ACHN (cell line): ENCODE measurements around the gene NECAB2.

Source experiments
- DNase-seq: peaks from one replicate; pipeline ENCODE4 v3.0.0-alpha.2; 2015
- in situ Hi-C: cut with HindIII; loops from 2 replicates; pipeline ENCODE4 v1.10.0; 2017; ENCODE audit warnings: low sequenced_read_pairs, low pct_ligation_motif_present, low pct_unique_long_range_greater_than_20kb

NECAB2 gene

GRCh38 chr16:84047206-84047605 is 79.2 kb downstream of the NECAB2 start:
- no peak for DNase-seq
- in situ Hi-C loops = no loop called here

GRCh38 chr16:84047626-84048025 is 79.6 kb downstream of the NECAB2 start:
- in situ Hi-C loops = no loop called here

GRCh38 chr16:84048270-84048669 is 80.2 kb downstream of the NECAB2 start:
- in situ Hi-C loops = no loop called here
- DNase-seq = no peak

More at GRCh38 chr16:84047626-84048025, 79.6 kb downstream of the NECAB2 start:
- no peak for DNase-seq

DNA sequence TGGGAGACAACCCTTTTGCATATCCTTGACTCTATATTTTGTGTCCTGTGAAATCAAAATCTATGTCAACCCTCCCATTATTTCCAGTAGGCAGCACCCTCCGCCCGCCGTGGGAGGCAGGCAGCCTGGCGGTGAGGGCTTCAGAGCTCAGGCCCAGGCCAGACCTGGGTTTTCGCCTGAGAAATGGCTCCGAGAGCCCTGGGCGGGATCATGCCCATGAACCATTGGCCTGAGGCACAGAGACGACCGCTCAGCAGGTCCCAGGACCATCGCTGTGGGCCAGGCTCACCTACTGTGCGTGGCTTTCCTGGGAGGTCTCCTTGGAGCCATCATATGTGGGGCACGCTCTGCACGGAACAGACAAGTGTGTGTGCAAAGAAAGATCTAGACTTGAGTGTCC is 80.8 kb downstream of the NECAB2 start:
- in situ Hi-C loops = no loop called here
- DNase-seq = no peak

GRCh38 chr16:84049403-84050060 is 81.5 kb downstream of the NECAB2 start:
- in situ Hi-C loops = no loop called here
- DNase-seq = no peak

- no peak for DNase-seq
- in situ Hi-C loops = no loop called here
These were observed 82.3 kb downstream of the NECAB2 start for GRCh38 chr16:84050316-84050715.

- no peak for DNase-seq
- in situ Hi-C loops = no loop called here
These were observed 84.1 kb downstream of the NECAB2 start for GRCh38 chr16:84052071-84052622.
